K562 (cell line): ENCODE results near the gene RGS14. TPM values are rescaled to one million over a fixed set of nuclear protein-coding genes. Genes with fewer than 3 reads are reported as not detected.

ENCODE experiments used
- BMI1 ChIP-seq: fragments of 150-350 bp; IDR thresholded peaks from 2 replicates; pipeline ENCODE4 v1.6.1; 2014; ENCODE audit warnings: low read length
- DIDO1 ChIP-seq: fragments of 450-650 bp; IDR thresholded peaks from 2 replicates; pipeline ENCODE4 v1.6.1; 2016; ENCODE audit warnings: low read depth, missing biosample characterization, missing genetic modification characterization
- ELF2 ChIP-seq: fragments of 250-450 bp; sonication (Bioruptor Pico); IDR thresholded peaks from 2 replicates; pipeline ENCODE4 v1.5.0; 2021; ENCODE audit warnings: mild to moderate bottlenecking
- ELF4 ChIP-seq: fragments of 450-650 bp; formaldehyde crosslinking; IDR thresholded peaks from 2 replicates; pipeline ENCODE4 v1.4.0; 2022; ENCODE audit warnings: missing genetic modification characterization
- ERF ChIP-seq: fragments of 450-650 bp; formaldehyde crosslinking; IDR thresholded peaks from 2 replicates; pipeline ENCODE4 v1.4.0; 2020; ENCODE audit warnings: mild to moderate bottlenecking, mixed read lengths
- ETS2 ChIP-seq: IDR thresholded peaks from 2 replicates; pipeline ENCODE4 v1.6.1; 2016; ENCODE audit warnings: borderline replicate concordance, missing genetic modification characterization, mild to moderate bottlenecking, moderate library complexity, missing compliant biosample characterization; ENCODE audit not compliant: poor library complexity, severe bottlenecking
- HDAC3 ChIP-seq: fragments of 450-650 bp; IDR thresholded peaks from 2 replicates; pipeline ENCODE4 v1.6.1; 2018; ENCODE audit warnings: borderline replicate concordance, mild to moderate bottlenecking, moderate library complexity; ENCODE audit not compliant: partially characterized antibody
- MAFK ChIP-seq: IDR thresholded peaks from 2 replicates; pipeline ENCODE4 v1.6.1; 2011; ENCODE audit warnings: low read length, improper control_type of control experiment
- MNT ChIP-seq, 2 experiments: fragments of 450-650 bp; conservative IDR thresholded peaks; 2 replicates each; pipeline ENCODE4 v1.6.1; 2017; ENCODE audit warnings: mild to moderate bottlenecking in 2 of 2, moderate library complexity in 2 of 2
- NCOA2 ChIP-seq, 2 experiments: fragments of 450-650 bp; IDR thresholded peaks; 2 replicates each; pipeline ENCODE4 v1.6.1; 2018; ENCODE audit warnings: mild to moderate bottlenecking in 2 of 2, moderate library complexity in 1 of 2; ENCODE audit not compliant: partially characterized antibody in 2 of 2
- NEUROD1 ChIP-seq: fragments of 150-350 bp; IDR thresholded peaks from 2 replicates; pipeline ENCODE4 v1.6.1; 2014; ENCODE audit warnings: borderline replicate concordance, low read length, low read depth; ENCODE audit not compliant: partially characterized antibody
- NRF1 ChIP-seq, 2 experiments: fragments of 450-650 bp; IDR thresholded peaks in 1 of 2; conservative IDR thresholded peaks in 1 of 2; 2 replicates each; pipeline ENCODE4 v1.6.1; 2014; ENCODE audit warnings: mild to moderate bottlenecking in 2 of 2
- PRMT5 ChIP-seq: sonication (generic); formaldehyde crosslinking; IDR thresholded peaks from 2 replicates; pipeline ENCODE4 v1.5.0; 2020; ENCODE audit warnings: missing genetic modification reagents
- RBM25 ChIP-seq: fragments of 200-400 bp; formaldehyde crosslinking; IDR thresholded peaks from 2 replicates; pipeline ENCODE4 v1.6.1; 2018; ENCODE audit warnings: low read length, low read depth, moderate library complexity; ENCODE audit not compliant: severe bottlenecking
- RUNX1 ChIP-seq: sonication (generic); IDR thresholded peaks from 2 replicates; pipeline ENCODE4 v1.6.1; 2016; ENCODE audit warnings: antibody characterized with exemption, low read depth
- TAF1 ChIP-seq: IDR thresholded peaks from 2 replicates; pipeline ENCODE4 v1.6.1; 2011; ENCODE audit warnings: mild to moderate bottlenecking, low read length, moderate library complexity; ENCODE audit not compliant: insufficient read depth, control insufficient read depth, severe bottlenecking; ENCODE audit errors: extremely low read depth
- ZFP30 ChIP-seq: fragments of 250-450 bp; sonication (Bioruptor Pico); IDR thresholded peaks from 2 replicates; pipeline ENCODE4 v1.8.0; 2022; ENCODE audit warnings: moderate library complexity, mild to moderate bottlenecking, inconsistent platforms, borderline replicate concordance
- ZNF408 ChIP-seq: fragments of 250-450 bp; sonication (Bioruptor Pico); IDR thresholded peaks from 2 replicates; pipeline ENCODE4 v1.4.0; 2020; ENCODE audit warnings: low read depth, mild to moderate bottlenecking, moderate library complexity
- ZNF507 ChIP-seq: conservative IDR thresholded peaks from 2 replicates; pipeline ENCODE4 v1.6.1; 2017; ENCODE audit warnings: missing genetic modification characterization, missing compliant biosample characterization
- ZNF644 ChIP-seq: fragments of 200-800 bp; sonication (Bioruptor generic); IDR thresholded peaks from 2 replicates; pipeline ENCODE4 v1.6.1; 2016; ENCODE audit warnings: low read depth, missing genetic modification characterization, missing compliant biosample characterization
- ZNF668 ChIP-seq: fragments of 250-450 bp; sonication (Bioruptor Pico); IDR thresholded peaks from 2 replicates; pipeline ENCODE4 v1.8.0; 2022; ENCODE audit warnings: mild to moderate bottlenecking, inconsistent platforms
- polyA plus RNA-seq, 8 experiments: library from polyadenylated mRNA; depleted of rRNA in 4 of 8; stranded (reverse) in 5 of 8; unstranded in 3 of 8; fragments of >200 nt; fragmentation: Nextera tagmentation in 2 of 8; fragmentation: Illumina TruSeq in 1 of 8; extraction: Ambion mirVana in 2 of 8; extraction: Trizol in 1 of 8; gene quantifications; 2 replicates each; pipeline versions ENCODE4 v1.2.1 to v1.2.3, GENCODE V29; 2011 to 2014; ENCODE audit warnings: inconsistent platforms in 1 of 8, missing spikeins in 1 of 8
- total RNA-seq, 7 experiments: library from RNA; depleted of rRNA in 6 of 7; stranded (reverse); fragments of >200 nt in 6 of 7; fragmentation: Illumina TruSeq in 2 of 7; extraction: Trizol in 2 of 7; gene quantifications; 2 replicates each; pipeline versions ENCODE4 v1.2.1 to v1.2.3, GENCODE V29; 2011 to 2021; ENCODE audit warnings: low replicate concordance in 1 of 7
- TF ChIP-seq, protein P1 (sequence below): fragments of 250-450 bp; sonication (Bioruptor Pico); IDR thresholded peaks from 2 replicates; pipeline ENCODE4 v1.8.0; 2021; ENCODE audit warnings: moderate library complexity, mild to moderate bottlenecking, inconsistent platforms
- TF ChIP-seq, protein P2 (sequence below): sonication (generic); formaldehyde crosslinking; IDR thresholded peaks from 2 replicates; pipeline ENCODE4 v1.8.0; 2023; ENCODE audit warnings: mild to moderate bottlenecking, missing genetic modification reagents

RGS14 gene
- total and polyA plus RNA-seq, 9 of the 15 experiments (the other 6 are each of a cell fraction or from before 2014, with no cell fraction given) = 0.28 to 75.9 (median 34.5) TPM

- TF ChIP-seq MNT (conservative IDR thresholded peaks at IDR 0.05) (peak; percentile 100), ZNF408 (no peak), NRF1 (conservative IDR thresholded peaks at IDR 0.05 in 1 of 2, IDR thresholded peaks at IDR 0.05 in 1 of 2) (peak; percentile 97 to 98), ERF (CRISPR knock-in tag) (no peak), DIDO1 (tag) (no peak), RBM25 (peak; percentile 68), BMI1 (no peak), NEUROD1 (peak; percentile 53), MAFK (no peak), TAF1 (peak; percentile 43), ETS2 (tag) (no peak), ZFP30 (no peak), PRMT5 (CRISPR knock-in tag) (no peak), ZNF644 (tag) (no peak), ELF2 (no peak), RUNX1 (0 out of 2 replicates have a peak, but pooled peaks have one; percentile 45), HDAC3 (no peak), ZNF668 (CRISPR knock-in tag) (no peak), ELF4 (no peak), NCOA2 (IDR thresholded peaks at IDR 0.05; ENCODE audit: partially characterized antibody in 2 of 2) (no peak), ZNF507 (no peak)
- TF ChIP-seq, protein P1, sequence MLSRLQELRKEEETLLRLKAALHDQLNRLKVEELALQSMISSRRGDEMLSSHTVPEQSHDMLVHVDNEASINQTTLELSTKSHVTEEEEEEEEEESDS = no peak
- TF ChIP-seq, protein P2, sequence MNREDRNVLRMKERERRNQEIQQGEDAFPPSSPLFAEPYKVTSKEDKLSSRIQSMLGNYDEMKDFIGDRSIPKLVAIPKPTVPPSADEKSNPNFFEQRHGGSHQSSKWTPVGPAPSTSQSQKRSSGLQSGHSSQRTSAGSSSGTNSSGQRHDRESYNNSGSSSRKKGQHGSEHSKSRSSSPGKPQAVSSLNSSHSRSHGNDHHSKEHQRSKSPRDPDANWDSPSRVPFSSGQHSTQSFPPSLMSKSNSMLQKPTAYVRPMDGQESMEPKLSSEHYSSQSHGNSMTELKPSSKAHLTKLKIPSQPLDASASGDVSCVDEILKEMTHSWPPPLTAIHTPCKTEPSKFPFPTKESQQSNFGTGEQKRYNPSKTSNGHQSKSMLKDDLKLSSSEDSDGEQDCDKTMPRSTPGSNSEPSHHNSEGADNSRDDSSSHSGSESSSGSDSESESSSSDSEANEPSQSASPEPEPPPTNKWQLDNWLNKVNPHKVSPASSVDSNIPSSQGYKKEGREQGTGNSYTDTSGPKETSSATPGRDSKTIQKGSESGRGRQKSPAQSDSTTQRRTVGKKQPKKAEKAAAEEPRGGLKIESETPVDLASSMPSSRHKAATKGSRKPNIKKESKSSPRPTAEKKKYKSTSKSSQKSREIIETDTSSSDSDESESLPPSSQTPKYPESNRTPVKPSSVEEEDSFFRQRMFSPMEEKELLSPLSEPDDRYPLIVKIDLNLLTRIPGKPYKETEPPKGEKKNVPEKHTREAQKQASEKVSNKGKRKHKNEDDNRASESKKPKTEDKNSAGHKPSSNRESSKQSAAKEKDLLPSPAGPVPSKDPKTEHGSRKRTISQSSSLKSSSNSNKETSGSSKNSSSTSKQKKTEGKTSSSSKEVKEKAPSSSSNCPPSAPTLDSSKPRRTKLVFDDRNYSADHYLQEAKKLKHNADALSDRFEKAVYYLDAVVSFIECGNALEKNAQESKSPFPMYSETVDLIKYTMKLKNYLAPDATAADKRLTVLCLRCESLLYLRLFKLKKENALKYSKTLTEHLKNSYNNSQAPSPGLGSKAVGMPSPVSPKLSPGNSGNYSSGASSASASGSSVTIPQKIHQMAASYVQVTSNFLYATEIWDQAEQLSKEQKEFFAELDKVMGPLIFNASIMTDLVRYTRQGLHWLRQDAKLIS (CRISPR knock-in tag) = 0 out of 2 replicates have a peak, but pooled peaks have one; percentile 4
Measured at GRCh38 chr5:177311723-177312648, 45.7 kb upstream of the RGS14 start, which contains the start of gene MXD3 (continued).
